HEK293 (cell line): ENCODE data around the gene SMTNL1.

Experiments used
- CTCF ChIA-PET: fragments of 350-600 bp; formaldehyde crosslinking; extraction: SDS; loops from one replicate; lab custom pipeline; 2021; ENCODE audit warnings: antibody characterized with exemption; lab: Yijun Ruan, JAX
- POLR2A ChIA-PET: fragments of 300-600 bp; formaldehyde crosslinking; extraction: SDS; loops from one replicate; lab custom pipeline; 2020; ENCODE audit warnings: antibody characterized with exemption, inconsistent platforms; lab: Yijun Ruan, JAX
- H3K27ac ChIP-seq: fragments of 200-500 bp; sonication (Bioruptor generic); 2 replicates; pipeline ENCODE4 v1.5.1; 2014; ENCODE audit warnings: low read depth, low read length, control low read depth, inconsistent platforms; ENCODE audit errors: extremely low read depth
- H3K36me3 ChIP-seq, 2 experiments: fragments of 200-500 bp in 1 of 2; sonication (Bioruptor generic) in 1 of 2; 1 replicate in 1 of 2; 2 replicates in 1 of 2; pipeline ENCODE4 v1.5.1; 2014 to 2017; ENCODE audit warnings: inconsistent platforms in 2 of 2, low read length in 2 of 2; ENCODE audit not compliant: control insufficient read depth in 2 of 2, insufficient read depth in 1 of 2
- H3K4me1 ChIP-seq: fragments of 200-500 bp; sonication (Bioruptor generic); 2 replicates; pipeline ENCODE4 v1.5.1; 2014; ENCODE audit warnings: mild to moderate bottlenecking, low read length, inconsistent platforms; ENCODE audit not compliant: control insufficient read depth, insufficient read depth
- H3K4me3 ChIP-seq: 2 replicates; pipeline ENCODE4 v1.5.1; 2011; ENCODE audit warnings: low read depth, mild to moderate bottlenecking, control low read depth, low read length, moderate library complexity
- H3K9me3 ChIP-seq: fragments of 200-500 bp; sonication (Bioruptor generic); 2 replicates; pipeline ENCODE4 v1.5.1; 2014; ENCODE audit warnings: low read depth, low read length, inconsistent platforms; ENCODE audit not compliant: control insufficient read depth, insufficient read depth
- GLI2 ChIP-seq: fragments of 450-650 bp; formaldehyde crosslinking; IDR thresholded peaks from 2 replicates; pipeline ENCODE4; 2017; ENCODE audit warnings: missing biosample characterization, missing genetic modification characterization, low read depth, borderline replicate concordance
- KLF8 ChIP-seq: fragments of 450-650 bp; formaldehyde crosslinking; IDR thresholded peaks from 2 replicates; pipeline ENCODE4 v1.5.1; 2016; ENCODE audit warnings: missing biosample characterization, missing genetic modification characterization
- SP3 ChIP-seq: fragments of 450-650 bp; formaldehyde crosslinking; IDR thresholded peaks from 2 replicates; pipeline ENCODE4 v1.5.1; 2016; ENCODE audit warnings: missing biosample characterization, missing genetic modification characterization
- ZBTB1 ChIP-seq: fragments of 450-650 bp; formaldehyde crosslinking; IDR thresholded peaks from 2 replicates; pipeline ENCODE4 v1.5.1; 2016; ENCODE audit warnings: missing biosample characterization, missing genetic modification characterization
- ZEB2 ChIP-seq: fragments of 450-650 bp; formaldehyde crosslinking; IDR thresholded peaks from 2 replicates; pipeline ENCODE4 v1.5.1; 2016; ENCODE audit warnings: missing biosample characterization, missing genetic modification characterization
- ZFP3 ChIP-seq: fragments of 450-650 bp; formaldehyde crosslinking; IDR thresholded peaks from 2 replicates; pipeline ENCODE4 v1.5.1; 2016; ENCODE audit warnings: low read depth, missing biosample characterization, missing genetic modification characterization
- ZFP37 ChIP-seq: fragments of 450-650 bp; formaldehyde crosslinking; IDR thresholded peaks from 2 replicates; pipeline ENCODE4 v1.5.1; 2016; ENCODE audit warnings: missing biosample characterization, missing genetic modification characterization
- ZFP69B ChIP-seq: fragments of 450-650 bp; formaldehyde crosslinking; IDR thresholded peaks from 2 replicates; pipeline ENCODE4 v1.5.1; 2016; ENCODE audit warnings: missing biosample characterization, missing genetic modification characterization
- ZNF133 ChIP-seq: fragments of 450-650 bp; formaldehyde crosslinking; IDR thresholded peaks from 2 replicates; pipeline ENCODE4 v1.5.1; 2016; ENCODE audit warnings: missing biosample characterization, missing genetic modification characterization
- ZNF169 ChIP-seq: fragments of 450-650 bp; formaldehyde crosslinking; IDR thresholded peaks from 2 replicates; pipeline ENCODE4 v1.5.1; 2016; ENCODE audit warnings: missing biosample characterization, missing genetic modification characterization
- ZNF274 ChIP-seq, 2 experiments: fragments of 200-500 bp in 1 of 2; fragments of 450-650 bp in 1 of 2; sonication (Bioruptor generic) in 1 of 2; formaldehyde crosslinking in 1 of 2; IDR thresholded peaks; 2 replicates each; pipeline versions ENCODE4 v1.5.1 to v1.6.1; 2014 to 2016; ENCODE audit warnings: borderline replicate concordance in 1 of 2, inconsistent platforms in 1 of 2, low read length in 1 of 2, missing biosample characterization in 1 of 2, missing genetic modification characterization in 1 of 2
- ZNF404 ChIP-seq: fragments of 450-650 bp; formaldehyde crosslinking; IDR thresholded peaks from 2 replicates; pipeline ENCODE4 v1.5.1; 2017; ENCODE audit warnings: missing biosample characterization, missing genetic modification characterization
- ZNF416 ChIP-seq: fragments of 450-650 bp; formaldehyde crosslinking; IDR thresholded peaks from 2 replicates; pipeline ENCODE4 v1.5.1; 2016; ENCODE audit warnings: missing biosample characterization, missing genetic modification characterization
- ZNF510 ChIP-seq: fragments of 450-650 bp; formaldehyde crosslinking; IDR thresholded peaks from 2 replicates; pipeline ENCODE4 v1.5.1; 2018; ENCODE audit warnings: mild to moderate bottlenecking, missing genetic modification characterization, missing biosample characterization; ENCODE audit not compliant: insufficient replicate concordance
- ZNF571 ChIP-seq: fragments of 450-650 bp; formaldehyde crosslinking; IDR thresholded peaks from 2 replicates; pipeline ENCODE4 v1.5.0; 2017; ENCODE audit warnings: missing biosample characterization, missing genetic modification characterization
- ZNF747 ChIP-seq: fragments of 450-650 bp; formaldehyde crosslinking; IDR thresholded peaks from 2 replicates; pipeline ENCODE4 v1.5.1; 2016; ENCODE audit warnings: missing biosample characterization, missing genetic modification characterization
- TF ChIP-seq, protein P1 (sequence below): fragments of 450-650 bp; formaldehyde crosslinking; IDR thresholded peaks from 2 replicates; pipeline ENCODE4 v1.5.1; 2017; ENCODE audit warnings: missing biosample characterization, missing genetic modification characterization
- TF ChIP-seq, protein P2 (sequence below): fragments of 450-650 bp; formaldehyde crosslinking; IDR thresholded peaks from 2 replicates; pipeline ENCODE4 v1.5.1; 2016; ENCODE audit warnings: missing biosample characterization, missing genetic modification characterization, low read depth
- TF ChIP-seq, protein P3 (sequence below): fragments of 450-650 bp; formaldehyde crosslinking; IDR thresholded peaks from 2 replicates; pipeline ENCODE4 v1.5.1; 2016; ENCODE audit warnings: missing biosample characterization, missing genetic modification characterization
- TF ChIP-seq, protein P4 (sequence below): fragments of 450-650 bp; formaldehyde crosslinking; IDR thresholded peaks from 2 replicates; pipeline ENCODE4 v1.5.1; 2016; ENCODE audit warnings: missing biosample characterization, missing genetic modification characterization, low read depth
- TF ChIP-seq, protein P5 (sequence below): fragments of 450-650 bp; IDR thresholded peaks from 2 replicates; pipeline ENCODE4 v1.5.1; 2018; ENCODE audit warnings: missing biosample characterization, mild to moderate bottlenecking, missing genetic modification characterization
- TF ChIP-seq, protein P6 (sequence below): fragments of 450-650 bp; formaldehyde crosslinking; IDR thresholded peaks from 2 replicates; pipeline ENCODE4 v1.5.1; 2016; ENCODE audit warnings: missing biosample characterization, missing genetic modification characterization

The SMTNL1 gene

DNA sequence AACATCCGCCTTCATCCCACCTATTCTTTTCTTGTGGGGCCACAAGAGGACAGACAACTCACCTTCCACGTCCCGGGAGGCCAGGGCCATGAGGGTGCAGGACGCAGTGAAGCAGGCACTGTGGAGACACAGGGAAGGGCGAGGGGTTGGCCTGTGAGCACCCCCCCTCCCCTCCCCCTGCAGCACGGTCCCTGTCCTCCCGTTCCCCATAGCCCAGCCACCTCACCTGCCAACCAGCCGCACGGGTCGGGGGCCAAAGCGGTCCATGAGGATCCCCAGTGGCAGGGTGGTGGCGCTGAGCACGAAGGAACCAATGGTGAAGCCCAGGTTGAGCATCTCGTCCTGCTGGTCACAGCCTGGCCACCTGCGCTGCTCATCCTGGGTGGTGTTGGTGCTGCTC, 36.5 kb upstream of the SMTNL1 start (continued):
- TF ChIP-seq, protein P1, sequence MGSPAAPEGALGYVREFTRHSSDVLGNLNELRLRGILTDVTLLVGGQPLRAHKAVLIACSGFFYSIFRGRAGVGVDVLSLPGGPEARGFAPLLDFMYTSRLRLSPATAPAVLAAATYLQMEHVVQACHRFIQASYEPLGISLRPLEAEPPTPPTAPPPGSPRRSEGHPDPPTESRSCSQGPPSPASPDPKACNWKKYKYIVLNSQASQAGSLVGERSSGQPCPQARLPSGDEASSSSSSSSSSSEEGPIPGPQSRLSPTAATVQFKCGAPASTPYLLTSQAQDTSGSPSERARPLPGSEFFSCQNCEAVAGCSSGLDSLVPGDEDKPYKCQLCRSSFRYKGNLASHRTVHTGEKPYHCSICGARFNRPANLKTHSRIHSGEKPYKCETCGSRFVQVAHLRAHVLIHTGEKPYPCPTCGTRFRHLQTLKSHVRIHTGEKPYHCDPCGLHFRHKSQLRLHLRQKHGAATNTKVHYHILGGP (tag by site-specific recombination) = no peak
- TF ChIP-seq ZNF274 (IDR thresholded peaks at IDR 0.05; ENCODE audit: low read length) = no peak
- TF ChIP-seq ZNF274 (tag by site-specific recombination; IDR thresholded peaks at IDR 0.05; ENCODE audit: borderline replicate concordance) = no peak
- no peak for TF ChIP-seq ZNF133 (tag by site-specific recombination)
- TF ChIP-seq, protein P2, sequence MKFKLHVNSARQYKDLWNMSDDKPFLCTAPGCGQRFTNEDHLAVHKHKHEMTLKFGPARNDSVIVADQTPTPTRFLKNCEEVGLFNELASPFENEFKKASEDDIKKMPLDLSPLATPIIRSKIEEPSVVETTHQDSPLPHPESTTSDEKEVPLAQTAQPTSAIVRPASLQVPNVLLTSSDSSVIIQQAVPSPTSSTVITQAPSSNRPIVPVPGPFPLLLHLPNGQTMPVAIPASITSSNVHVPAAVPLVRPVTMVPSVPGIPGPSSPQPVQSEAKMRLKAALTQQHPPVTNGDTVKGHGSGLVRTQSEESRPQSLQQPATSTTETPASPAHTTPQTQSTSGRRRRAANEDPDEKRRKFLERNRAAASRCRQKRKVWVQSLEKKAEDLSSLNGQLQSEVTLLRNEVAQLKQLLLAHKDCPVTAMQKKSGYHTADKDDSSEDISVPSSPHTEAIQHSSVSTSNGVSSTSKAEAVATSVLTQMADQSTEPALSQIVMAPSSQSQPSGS (tag by site-specific recombination) = no peak
- TF ChIP-seq ZNF169 (tag by site-specific recombination) = no peak
- TF ChIP-seq ZFP69B (tag by site-specific recombination) = no peak
- no peak for TF ChIP-seq ZNF747
- TF ChIP-seq, all 188 proteins: peak for 0

DNA sequence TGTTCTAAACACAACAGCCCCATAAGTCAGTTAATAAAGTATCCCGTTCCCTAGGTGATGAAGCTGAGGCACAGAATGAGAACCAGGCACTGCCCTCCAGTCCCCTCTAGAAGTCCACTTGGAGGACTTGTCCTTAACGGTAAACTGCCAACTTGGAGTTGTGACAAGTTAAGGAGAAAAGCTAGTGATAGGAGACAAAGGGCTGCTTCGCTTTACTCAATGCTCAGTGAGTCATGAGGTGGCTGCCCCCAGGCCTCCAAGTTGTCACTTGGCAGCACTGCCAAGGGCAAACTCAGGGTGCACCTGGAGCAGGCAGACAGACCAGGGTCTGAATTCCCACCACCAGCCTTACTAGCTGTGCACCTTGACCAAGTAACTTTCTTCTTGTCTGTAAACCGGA, 35.4 kb upstream of the SMTNL1 start:
- no peak for TF ChIP-seq ZBTB1 (tag by site-specific recombination)
- TF ChIP-seq, protein P3, sequence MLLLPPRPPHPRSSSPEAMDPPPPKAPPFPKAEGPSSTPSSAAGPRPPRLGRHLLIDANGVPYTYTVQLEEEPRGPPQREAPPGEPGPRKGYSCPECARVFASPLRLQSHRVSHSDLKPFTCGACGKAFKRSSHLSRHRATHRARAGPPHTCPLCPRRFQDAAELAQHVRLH = no peak
- no peak for TF ChIP-seq KLF8
- TF ChIP-seq, protein P4, sequence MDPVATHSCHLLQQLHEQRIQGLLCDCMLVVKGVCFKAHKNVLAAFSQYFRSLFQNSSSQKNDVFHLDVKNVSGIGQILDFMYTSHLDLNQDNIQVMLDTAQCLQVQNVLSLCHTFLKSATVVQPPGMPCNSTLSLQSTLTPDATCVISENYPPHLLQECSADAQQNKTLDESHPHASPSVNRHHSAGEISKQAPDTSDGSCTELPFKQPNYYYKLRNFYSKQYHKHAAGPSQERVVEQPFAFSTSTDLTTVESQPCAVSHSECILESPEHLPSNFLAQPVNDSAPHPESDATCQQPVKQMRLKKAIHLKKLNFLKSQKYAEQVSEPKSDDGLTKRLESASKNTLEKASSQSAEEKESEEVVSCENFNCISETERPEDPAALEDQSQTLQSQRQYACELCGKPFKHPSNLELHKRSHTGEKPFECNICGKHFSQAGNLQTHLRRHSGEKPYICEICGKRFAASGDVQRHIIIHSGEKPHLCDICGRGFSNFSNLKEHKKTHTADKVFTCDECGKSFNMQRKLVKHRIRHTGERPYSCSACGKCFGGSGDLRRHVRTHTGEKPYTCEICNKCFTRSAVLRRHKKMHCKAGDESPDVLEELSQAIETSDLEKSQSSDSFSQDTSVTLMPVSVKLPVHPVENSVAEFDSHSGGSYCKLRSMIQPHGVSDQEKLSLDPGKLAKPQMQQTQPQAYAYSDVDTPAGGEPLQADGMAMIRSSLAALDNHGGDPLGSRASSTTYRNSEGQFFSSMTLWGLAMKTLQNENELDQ = no peak
- TF ChIP-seq, protein P5, sequence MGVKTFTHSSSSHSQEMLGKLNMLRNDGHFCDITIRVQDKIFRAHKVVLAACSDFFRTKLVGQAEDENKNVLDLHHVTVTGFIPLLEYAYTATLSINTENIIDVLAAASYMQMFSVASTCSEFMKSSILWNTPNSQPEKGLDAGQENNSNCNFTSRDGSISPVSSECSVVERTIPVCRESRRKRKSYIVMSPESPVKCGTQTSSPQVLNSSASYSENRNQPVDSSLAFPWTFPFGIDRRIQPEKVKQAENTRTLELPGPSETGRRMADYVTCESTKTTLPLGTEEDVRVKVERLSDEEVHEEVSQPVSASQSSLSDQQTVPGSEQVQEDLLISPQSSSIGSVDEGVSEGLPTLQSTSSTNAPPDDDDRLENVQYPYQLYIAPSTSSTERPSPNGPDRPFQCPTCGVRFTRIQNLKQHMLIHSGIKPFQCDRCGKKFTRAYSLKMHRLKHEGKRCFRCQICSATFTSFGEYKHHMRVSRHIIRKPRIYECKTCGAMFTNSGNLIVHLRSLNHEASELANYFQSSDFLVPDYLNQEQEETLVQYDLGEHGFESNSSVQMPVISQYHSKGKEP (tag by site-specific recombination) = no peak
- TF ChIP-seq GLI2 (tag by site-specific recombination) = no peak
- TF ChIP-seq SP3 = no peak
- no peak for TF ChIP-seq ZEB2
- no peak overlapping the region for H3K27ac ChIP-seq
- no peaks in the 10 kb centered on the region for H3K4me1 ChIP-seq
- ChIA-PET CTCF (interaction anchor here (0.8 to 2.6 kb wide), 7 partner anchors 9 to 143 kb away, joined by 3 to 20 read pairs (median 6); no protein-coding TSS in a partner anchor), POLR2A (interaction anchor here (0.7 to 1.9 kb wide), 2 partner anchors 9 to 12 kb away, joined by 4 to 7 read pairs; no protein-coding TSS in a partner anchor)
- H3K4me3 ChIP-seq = no peak overlapping the region
- H3K36me3 ChIP-seq = peaks cover 0 to 9% of the 10 kb centered on the region in 2 experiments; a peak in 1 of 3 replicates
- H3K9me3 ChIP-seq = no peaks in the 10 kb centered on the region

DNA sequence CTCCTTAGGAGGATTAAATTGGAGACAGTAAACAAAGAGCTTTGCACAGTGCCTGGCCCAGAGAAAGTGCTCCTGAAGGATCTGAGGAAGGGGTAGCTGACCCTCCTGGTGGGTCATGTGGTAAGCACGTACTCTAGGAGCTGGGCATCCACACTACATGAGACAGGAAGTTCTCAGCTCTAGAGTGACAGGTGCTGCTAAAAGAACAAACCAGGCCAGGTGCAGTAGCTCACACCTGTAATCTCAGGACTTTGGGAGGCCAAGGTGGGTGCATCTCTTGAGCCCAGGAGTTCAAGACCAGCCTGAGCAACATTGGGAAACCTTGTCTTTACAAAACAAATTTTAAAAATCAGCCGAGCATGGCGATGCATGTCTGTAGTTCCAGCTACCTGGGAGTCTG, 35.0 kb upstream of the SMTNL1 start:
- Histone ChIP-seq H3K36me3 (peaks cover 0 to 9% of the 10 kb centered on the region in 2 experiments; a peak in 1 of 3 replicates), H3K27ac (no peak overlapping the region), H3K4me1 (no peaks in the 10 kb centered on the region), H3K9me3 (no peaks in the 10 kb centered on the region), H3K4me3 (no peak overlapping the region)
- POLR2A ChIA-PET = interaction anchor here (0.7 to 1.9 kb wide), 2 partner anchors 9 to 12 kb away, joined by 4 to 7 read pairs; no protein-coding TSS in a partner anchor
- CTCF ChIA-PET = interaction anchor here (0.8 to 2.6 kb wide), 7 partner anchors 9 to 143 kb away, joined by 3 to 20 read pairs (median 6); no protein-coding TSS in a partner anchor
- TF ChIP-seq ZNF510 (no peak), ZNF404 (no peak), ZNF416 (tag by site-specific recombination) (no peak), ZNF571 (tag by site-specific recombination) (no peak), ZFP37 (tag by site-specific recombination) (no peak), ZFP3 (tag by site-specific recombination) (no peak)
- TF ChIP-seq, protein P6, sequence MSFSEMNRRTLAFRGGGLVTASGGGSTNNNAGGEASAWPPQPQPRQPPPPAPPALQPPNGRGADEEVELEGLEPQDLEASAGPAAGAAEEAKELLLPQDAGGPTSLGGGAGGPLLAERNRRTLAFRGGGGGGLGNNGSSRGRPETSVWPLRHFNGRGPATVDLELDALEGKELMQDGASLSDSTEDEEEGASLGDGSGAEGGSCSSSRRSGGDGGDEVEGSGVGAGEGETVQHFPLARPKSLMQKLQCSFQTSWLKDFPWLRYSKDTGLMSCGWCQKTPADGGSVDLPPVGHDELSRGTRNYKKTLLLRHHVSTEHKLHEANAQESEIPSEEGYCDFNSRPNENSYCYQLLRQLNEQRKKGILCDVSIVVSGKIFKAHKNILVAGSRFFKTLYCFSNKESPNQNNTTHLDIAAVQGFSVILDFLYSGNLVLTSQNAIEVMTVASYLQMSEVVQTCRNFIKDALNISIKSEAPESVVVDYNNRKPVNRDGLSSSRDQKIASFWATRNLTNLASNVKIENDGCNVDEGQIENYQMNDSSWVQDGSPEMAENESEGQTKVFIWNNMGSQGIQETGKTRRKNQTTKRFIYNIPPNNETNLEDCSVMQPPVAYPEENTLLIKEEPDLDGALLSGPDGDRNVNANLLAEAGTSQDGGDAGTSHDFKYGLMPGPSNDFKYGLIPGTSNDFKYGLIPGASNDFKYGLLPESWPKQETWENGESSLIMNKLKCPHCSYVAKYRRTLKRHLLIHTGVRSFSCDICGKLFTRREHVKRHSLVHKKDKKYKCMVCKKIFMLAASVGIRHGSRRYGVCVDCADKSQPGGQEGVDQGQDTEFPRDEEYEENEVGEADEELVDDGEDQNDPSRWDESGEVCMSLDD (tag by site-specific recombination) = no peak
